GM18498 (cell line): ENCODE data around the gene SRGAP3.

Experiments used
- ATAC-seq: cut with Tn5 transposase; IDR thresholded peaks from one replicate; pipeline ENCODE4 v1.9.1; 2021; ENCODE audit warnings: mild to moderate bottlenecking, moderate library complexity; ENCODE audit not compliant: unreplicated experiment

Gene SRGAP3

DNA sequence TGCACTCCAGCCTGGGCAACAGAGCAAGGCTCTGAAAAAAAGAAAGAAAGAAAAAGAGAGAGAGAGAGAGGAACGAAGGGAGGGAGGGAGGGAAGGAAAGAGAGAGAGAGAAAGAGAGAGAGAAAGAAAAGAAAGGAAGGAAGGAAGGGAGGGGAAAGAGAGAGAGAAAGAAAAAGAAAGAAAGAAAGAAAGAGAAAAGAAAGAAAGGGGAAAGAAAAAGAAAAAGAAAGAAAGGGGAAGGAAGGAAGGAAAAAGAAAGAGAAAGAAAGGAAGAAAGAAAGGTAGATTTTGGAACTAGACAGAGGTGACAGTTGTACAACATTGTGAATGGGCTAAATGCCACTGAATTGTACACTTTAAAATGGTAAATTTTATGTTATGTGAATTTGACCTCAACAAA, 5.3 kb upstream of the SRGAP3 start:
- no peak for ATAC-seq

DNA sequence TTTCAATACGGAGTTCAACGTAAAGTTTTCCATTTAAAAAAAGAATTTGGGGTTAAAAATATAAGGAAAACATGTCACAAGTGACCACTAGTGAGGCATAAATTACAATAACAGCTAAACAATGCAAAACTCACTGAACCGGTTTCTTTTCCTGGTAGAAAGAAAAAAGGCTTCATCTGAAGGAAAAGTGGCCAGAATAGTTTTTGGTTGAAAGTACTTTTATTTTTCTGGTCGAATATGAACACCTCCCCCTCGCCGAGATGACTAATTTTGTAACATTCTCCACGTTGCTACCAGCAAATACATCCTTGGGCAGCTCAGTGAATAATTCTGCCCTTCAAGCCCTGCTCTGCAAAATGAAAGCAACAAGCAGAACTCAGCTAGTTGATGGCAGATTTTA, 3.9 kb upstream of the SRGAP3 start:
- ATAC-seq, result no peak

DNA sequence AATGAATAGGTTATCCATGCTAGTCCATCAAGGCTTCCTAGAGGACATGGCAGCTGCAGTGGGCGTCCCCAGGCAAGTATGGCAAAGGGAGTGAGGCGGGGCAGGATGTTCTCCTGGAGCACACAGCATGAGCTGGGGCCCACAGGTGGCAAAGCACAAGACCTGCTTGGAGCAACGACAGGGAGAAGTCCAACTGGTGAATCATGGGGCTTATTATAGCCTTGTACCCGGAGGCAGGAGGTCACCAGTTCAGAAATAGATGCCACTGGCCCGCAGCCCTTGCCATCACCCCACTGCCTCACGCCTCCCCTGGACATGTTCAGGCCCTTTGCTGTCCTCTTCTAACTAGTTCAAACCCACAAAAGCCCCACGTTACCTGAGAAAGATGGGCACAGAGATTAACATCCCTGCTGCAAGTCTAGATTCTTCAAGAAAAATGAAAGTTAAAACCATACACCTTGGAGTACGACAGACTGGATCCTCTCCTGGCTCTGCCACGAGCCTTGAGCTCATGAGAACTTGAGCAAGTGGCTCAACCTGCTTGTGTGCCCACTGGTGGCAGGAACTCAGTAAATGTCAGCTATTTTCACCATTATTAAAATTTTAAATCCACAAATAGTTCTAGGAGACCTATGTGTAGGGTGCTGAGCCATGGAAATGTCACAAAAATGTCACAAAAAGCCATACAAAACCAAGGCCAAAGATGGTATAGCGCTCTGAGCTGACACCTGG, 1.8 kb upstream of the SRGAP3 start:
- no peak for ATAC-seq

DNA sequence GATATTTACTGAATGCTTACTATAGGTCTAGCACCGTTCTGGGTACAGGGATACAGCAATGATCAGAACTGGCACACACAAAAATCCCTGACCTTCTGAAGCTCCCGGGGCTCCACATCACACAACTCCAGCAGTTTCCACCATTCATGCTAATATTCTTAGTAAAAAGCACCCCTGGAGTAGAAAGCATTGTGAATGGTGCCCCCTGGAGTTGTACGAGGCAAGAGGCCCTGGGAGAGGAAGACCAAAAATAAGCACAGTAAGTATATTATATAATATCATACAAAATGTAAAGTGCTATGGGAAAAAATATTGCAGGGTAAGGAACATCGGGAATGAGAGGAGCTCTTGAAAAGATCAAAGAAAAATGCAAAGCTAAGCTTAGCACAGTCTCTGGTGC, 790 bp upstream of the SRGAP3 start:
- no peak for ATAC-seq

DNA sequence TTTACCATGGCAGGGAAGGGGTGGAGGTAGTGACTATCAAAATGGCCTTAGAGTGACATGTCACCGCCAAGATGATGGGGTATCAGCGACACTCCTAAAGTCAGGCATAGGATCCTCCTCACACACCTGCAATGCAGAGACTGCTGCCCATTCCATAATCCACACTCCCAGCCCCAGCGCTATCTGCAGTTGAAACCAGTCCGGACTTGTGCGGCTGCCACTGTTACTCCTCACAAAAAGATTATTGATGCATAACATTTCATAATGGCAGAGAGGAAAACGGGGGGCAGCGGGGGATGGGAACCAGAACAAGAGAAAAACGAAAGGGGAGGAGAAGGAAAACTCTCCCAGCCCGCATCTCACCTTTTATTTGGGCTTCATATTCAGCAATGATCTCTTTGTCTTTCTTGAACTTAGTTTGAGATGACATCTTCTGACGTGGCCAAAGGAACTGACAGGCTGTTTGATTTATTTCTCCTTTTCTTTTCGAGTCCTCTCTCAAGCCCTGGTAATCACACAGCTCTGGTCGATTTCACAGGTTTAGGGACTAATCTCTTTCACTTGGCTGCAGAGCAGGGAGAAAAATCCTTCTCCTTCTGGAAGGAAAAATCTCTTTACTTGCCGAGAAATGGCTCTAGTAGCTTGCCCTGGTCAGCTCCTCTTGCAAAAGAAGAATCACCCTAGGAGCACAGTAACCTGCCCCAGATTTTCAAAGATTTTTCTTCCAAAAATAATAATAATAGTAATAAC, 749 bp downstream of the SRGAP3 start:
- no peak for ATAC-seq

DNA sequence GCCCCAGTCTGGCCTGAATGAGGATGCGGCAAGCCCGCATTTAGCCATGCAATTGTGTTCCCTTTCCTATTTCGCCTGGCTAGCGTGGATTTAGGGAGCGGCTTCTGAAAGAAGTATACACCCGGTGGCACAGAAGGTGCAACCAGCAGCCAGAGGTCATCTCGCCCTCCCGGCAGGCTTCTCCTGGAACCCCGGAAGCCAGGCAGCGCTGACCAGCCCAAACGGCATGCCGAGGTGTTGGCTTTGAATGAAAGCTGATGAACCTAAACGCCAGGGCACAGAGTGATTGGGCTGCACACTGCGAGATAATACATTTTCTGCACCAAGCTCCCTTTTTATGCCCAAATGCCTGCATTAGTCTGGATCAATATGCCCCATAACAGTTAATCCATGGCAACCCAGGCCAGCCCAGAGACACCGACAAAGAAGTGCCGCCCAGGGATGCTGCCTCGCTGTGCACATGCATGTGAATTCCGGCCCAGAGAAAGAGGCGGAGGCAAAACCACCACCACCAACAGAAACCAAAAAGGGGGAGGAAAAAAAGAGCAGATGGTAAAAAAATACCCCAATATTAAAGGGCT, 1.4 kb downstream of the SRGAP3 start:
- ATAC-seq, result no peak

DNA sequence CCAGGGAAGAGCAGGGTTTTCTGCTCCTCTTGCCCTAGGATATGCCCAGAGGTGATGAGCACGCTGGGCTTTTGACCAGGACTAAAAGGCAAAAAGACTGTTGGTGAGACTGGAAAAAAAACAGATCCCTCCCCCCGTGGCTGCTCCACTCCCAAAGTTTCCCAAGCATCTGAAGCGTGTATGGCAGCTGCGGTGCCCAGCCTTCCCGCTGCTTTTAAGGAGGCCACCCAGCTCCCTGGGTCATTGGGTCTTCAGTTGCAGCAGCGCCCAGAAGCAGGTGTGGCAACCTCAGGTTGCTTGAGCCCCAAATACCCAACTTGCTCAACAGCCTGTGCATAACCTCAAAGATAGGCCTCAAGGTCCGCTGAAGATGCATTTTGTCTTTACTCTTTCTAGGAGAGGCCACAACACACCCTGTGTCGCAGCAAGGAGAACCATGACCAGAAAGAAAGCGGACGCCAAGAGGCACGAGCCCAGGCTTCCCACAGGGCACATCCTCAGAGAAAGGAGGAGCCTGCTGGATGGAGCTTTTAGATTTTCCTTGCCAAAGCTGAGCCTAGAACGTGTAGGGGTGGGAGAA, 2.0 kb downstream of the SRGAP3 start:
- ATAC-seq, result no peak

DNA sequence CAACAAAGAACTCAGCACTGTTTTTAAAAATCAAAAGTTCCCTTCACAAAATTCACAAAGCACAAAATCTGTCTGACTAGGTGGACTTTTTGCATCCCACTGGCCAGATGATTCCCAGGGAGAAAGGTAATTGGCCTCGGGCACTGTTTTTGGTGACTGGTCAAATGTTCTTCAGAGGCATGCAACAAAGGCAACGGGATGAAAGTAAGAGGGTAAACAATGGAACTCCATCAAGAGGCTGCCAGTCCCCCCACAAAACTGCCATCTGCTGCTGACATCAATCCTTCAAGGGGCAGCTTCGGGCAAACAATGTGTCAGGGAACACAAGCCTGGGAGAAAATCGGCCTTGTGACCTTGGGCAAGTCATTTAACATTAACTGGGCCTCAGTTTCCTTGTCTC, 3.3 kb downstream of the SRGAP3 start:
- no peak for ATAC-seq

DNA sequence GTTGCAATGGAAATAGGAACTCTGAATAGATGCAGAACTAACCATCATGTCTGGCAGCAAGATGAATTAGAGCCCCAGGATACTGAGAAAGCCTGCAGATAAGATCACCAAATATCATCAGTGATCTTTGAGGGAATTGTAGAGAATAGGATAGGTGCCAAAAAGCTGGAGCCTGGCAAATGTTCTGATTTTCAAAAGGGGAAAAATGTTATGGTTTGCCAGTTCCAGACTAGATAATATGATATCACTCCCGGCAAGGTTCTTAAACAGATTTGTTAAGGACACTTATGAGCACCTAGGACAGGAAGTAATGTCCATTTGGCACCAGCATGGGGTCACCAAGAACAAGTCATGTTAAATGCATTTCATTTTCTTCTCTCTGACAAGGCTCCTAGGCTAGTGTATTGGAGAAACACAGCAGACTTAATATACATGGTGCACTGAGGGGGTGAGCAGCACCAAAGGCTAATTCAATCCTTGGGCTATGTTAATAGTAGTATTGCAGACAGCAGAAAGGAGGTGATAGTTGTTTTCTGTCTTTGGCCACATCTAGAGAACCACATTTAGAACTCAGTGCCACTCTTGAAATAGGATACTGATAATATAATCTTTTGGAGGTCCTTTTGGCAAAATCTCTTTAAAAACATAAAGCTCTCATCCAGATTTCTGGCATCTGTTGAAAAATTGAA, 4.8 kb downstream of the SRGAP3 start:
- no peak for ATAC-seq

DNA sequence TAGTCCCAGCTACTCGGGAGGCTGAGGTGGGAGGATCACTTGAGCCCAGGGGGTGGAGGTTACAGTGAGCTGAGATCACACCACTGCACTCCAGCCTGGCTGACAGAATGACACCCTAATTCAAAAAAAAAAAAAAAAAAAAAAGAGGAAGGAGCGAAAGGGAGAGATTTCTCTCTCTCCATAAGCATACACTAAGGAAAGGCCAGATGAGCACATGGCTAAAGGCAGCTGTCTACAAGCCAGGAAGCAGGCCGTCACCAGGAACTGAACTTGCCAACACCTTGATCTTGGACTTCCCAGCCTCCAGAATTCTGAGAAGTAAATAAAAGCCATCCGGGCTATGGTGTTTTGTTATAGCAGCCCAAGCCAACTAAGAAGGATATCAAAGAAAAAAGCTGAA, 7.5 kb downstream of the SRGAP3 start:
- ATAC-seq, result no peak

DNA sequence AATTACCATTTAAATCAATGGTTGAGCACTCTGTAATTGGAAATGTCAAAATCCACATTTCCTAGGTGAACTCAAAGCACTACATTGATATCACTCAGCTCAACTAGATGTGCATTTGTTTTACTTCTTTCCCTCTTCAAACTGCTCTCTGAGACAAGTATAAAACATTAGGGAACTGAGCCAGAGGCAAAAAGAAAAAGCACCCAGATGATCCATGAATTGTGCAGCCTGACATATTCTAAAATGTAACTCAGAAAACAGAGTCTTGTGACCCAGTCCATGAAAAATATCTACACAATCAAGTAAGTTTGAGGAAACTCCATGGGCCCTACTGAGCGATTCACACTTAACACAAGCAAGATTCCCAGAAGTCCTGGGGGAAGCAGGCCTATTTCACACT, 9.8 kb downstream of the SRGAP3 start:
- no peak for ATAC-seq

DNA sequence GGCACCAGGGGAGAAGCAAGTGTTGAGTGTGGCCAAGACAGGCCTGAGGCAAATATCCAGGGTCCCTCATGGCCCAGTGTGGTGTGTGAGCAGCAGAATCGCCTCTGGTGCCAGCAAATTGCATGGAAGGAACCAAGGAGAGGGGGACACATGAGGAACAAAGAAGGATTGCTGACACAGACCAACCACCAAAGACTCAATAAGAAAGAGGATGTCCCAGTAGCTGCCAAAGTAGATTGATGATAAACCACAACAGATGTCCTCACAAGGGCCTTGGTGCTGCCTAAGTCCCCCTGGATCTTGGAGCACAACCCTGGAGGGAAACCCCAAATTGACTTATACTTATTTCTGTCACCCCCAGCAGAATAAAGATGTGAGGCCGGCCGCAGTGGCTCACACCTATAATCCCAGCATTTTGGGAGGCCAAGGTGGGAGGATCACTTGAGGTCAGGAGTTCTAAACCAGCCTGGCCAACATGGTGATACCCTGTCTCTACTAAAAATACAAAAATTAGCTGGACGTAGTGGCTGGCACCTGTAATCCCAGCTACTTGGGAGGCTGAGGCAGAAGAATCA, 10.6 kb downstream of the SRGAP3 start:
- ATAC-seq, result no peak

DNA sequence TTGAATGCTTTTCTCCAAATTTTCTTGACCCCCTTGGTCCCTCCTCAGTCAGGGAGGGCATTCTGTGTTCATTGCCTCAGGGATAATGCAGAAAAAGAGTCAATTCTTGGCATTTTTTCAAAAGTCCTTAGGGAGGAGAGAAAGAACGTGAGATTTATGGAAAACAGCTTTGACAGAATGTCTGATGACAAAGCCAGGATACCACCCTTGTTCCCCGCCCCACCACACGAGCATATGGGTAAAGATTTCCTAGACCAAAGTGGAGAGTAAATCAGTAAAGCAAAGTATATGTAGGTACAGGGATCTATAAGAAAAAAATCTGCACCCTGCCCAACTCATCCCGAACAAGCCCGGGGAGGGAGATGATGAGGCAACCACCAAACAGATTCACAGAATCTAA, 11.2 kb downstream of the SRGAP3 start:
- ATAC-seq, result no peak

DNA sequence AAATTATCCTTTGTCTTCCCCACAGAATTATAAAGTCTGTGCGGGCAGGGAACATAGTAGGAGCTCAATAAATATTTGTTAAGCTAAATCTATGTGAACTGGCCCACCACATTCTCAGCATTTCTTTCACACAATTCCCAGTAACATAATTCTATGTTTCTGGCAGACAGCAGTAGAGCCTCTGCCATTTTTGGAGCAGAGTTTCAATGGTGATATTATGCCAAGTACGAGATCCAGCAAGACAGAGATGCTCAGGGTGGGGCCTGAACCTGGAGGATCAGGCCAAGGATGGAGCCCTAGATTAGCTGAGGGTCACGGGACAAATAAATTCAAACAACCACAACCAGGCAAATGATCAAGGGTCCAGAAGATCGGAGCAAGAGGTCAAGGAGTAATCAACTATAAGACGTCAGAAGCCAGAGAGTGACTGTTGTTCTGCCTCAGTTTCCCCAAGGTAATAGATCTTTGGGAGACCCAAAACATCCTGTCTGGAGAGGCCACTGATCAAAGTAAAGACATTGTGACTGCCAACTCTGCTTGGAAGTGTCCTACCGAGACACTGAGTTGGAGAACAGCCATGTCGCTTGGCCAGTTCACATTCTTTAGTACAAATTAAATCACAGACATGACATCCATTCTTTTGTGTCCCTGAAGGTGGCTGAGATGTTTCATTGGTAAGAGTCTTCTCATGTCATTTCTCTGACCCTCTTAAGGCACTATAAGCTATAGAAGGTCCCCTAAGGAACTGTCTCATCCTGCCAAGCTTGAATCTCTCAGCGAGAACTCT, 15.4 kb downstream of the SRGAP3 start:
- ATAC-seq, result no peak

DNA sequence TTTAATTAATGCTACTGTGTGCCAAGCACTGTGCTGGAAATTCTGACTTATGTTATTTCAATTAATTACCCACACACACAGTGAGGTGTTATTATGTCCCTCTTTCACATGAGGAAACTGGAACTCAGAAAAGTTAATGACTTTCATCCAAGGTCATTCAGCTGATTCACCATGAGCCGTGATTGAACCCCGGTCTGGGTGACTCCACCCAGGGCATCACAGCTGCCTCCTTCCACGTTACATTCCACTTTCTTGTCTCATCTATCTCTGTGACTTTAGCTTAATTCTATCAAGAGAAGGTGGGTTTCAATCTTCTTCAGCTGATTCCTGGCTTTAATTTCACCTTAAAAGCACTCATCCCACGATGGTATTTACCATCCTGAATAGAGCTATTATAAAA, 16.3 kb downstream of the SRGAP3 start:
- ATAC-seq, result no peak

DNA sequence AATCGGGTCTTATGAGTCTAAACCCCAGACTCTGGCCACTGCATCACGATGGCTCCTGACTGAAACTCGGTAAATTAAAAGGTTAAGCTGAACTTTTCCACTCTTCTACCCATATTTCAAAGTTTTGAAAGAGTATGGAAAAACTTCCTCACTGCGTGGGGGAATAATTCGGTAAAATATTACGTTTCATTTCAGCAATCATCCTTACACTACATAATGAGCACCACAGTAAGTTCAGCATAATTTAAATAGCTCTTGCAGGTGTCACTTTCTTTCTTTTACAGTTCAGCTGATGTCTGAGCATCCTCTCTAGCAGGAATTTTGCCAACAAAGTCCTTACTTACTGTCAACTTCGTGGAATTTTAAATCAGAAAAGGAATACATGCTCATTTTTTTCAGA, 17.5 kb downstream of the SRGAP3 start:
- no peak for ATAC-seq

DNA sequence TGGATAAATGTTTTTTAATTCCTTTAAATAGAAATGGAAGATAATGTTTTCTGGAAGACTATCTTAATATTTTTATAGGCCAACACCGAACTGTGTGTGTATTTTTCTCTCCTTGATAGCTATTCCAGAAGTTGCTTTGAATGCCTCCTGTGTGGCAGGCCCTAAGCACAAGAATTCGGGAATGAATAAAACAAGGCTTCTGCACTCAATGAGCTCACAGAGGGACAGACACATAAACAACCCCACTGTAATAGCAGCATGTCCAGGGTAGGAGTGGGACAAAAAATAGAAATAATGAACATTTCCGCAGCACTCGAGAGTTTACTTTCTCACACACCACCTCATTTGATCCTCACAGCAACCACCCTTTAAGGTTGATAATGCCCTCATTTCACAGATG, 18.0 kb downstream of the SRGAP3 start:
- ATAC-seq, result no peak

DNA sequence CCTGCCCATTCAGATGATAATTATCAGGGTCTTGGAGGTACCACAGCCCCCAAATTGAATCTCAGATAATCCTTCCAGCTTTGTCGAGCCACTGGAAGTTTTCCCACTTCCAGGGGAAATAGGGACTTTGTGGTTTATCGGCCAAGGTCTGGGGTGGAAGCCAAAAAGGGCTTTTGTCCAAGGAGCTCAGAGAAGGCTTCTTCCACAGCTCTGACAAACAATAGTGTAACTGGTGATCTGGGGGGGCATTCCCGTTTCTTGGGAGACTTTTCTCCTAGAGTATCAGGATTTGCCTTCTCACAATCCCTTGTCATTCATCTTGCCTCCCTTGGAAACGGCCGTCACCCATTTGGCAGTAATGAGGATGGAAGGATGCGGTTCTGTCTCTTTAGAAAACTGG, 18.4 kb downstream of the SRGAP3 start:
- ATAC-seq, result no peak

DNA sequence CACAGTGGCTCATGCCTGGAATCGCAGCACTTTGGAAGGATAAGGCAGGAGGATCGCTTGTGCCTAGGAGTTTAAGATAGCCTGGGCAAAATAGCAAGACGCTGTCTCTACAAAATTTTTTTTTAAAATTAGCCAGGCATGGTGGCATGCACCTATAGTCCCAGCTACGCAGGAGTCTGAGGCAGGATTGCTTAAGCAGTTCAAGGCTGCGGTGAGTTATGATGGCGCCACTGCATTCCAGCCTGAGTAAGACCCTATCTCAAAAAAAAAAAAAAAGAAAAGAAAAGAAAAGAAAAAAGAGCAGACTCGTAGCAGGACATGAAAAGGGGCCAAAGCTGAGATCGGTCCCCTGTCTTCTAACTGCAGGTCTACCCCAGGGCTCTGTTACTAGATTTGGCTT, 18.9 kb downstream of the SRGAP3 start:
- no peak for ATAC-seq

DNA sequence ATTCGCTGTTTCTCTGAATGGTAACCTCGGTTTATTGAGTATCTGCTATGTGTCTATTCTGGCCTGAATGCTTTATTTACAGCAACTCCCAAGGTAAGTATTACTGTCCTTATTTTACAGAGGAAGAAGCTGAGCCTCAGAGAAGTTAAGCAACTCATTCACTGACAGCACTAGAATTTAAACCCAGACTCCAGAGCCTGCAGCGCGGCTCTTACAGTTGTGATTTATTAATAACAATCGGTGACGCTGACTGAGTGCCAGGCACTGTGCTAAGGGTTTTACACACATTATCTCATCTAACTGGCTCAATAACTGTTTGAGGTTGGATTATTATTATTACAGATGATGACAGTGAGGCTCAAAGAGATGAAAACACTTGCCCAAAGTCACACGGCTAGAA, 19.6 kb downstream of the SRGAP3 start:
- no peak for ATAC-seq
